Measurements from ENCODE around the gene PPP2R3B. TPM values are rescaled to one million over a fixed set of nuclear protein-coding genes. Genes with fewer than 3 reads are reported as not detected.

PPP2R3B gene
- total and polyA plus RNA-seq, 2 of the 13 experiments (the other 11 are each of a cell fraction or from before 2014, with no cell fraction given), result 17.0 to 21.4 TPM

GRCh38 chrX:331151-331824 is 55.4 kb downstream of the PPP2R3B start:
- in situ Hi-C loops (cut with HindIII; ENCODE audit: extremely low pct_ligation_motif_present, low pct_unique_long_range_greater_than_20kb) (no loop called here), intact Hi-C loops (cut with micrococcal nuclease; ENCODE audit: unreplicated experiment) (no loop called here)
- no peaks in the 10 kb centered on the region for H3K79me2 ChIP-seq (ENCODE audit: insufficient read depth, low read length)
- no peaks in the 10 kb centered on the region for H3K4me1 ChIP-seq (ENCODE audit: insufficient read depth, low read length)
- no TSS peak for BruUV-seq (replicated peaks)
- CTCF ChIA-PET (ENCODE audit: low intra/inter-chr PET ratio, low total read pairs), result no interaction called here
- peak overlapping the region; percentile 43 for H3K4me2 ChIP-seq (ENCODE audit: low read depth, low read length)
- peak overlapping the region in 1 of 3 experiments; percentile 16; a peak in 1 of 6 replicates for H3K4me3 ChIP-seq (replicated peaks in 1 of 3; ENCODE audit: insufficient read depth in 1 of 3, low read depth in 2 of 3, low read length in 3 of 3)
- DNase-seq (ENCODE audit: low spot score), result no peak
- no peaks in the 10 kb centered on the region for H3K36me3 ChIP-seq (replicated peaks in 1 of 2; ENCODE audit: control insufficient read depth in 1 of 2, insufficient read depth in 2 of 2, low read length in 2 of 2)
- no peak overlapping the region for H3K9ac ChIP-seq (ENCODE audit: insufficient read depth, low read depth, low read length)
- 48% methylated on average over 12 of the region's 51 CpGs for WGBS (ENCODE audit: low lambda C conversion rate)
- no peaks in the 10 kb centered on the region for H3K9me3 ChIP-seq (ENCODE audit: low read length)
- POLR2A ChIA-PET, result no interaction called here
- H3K27me3 ChIP-seq (ENCODE audit: control insufficient read depth in 1 of 2, insufficient read depth in 2 of 2, low read length in 2 of 2), result peaks cover 0 to 4% of the 10 kb centered on the region in 2 experiments; a peak in 1 of 5 replicates
- H3K27ac ChIP-seq (ENCODE audit: extremely low read length, insufficient read depth, low read length), result no peak overlapping the region
- no peak overlapping the region for H2AFZ ChIP-seq (ENCODE audit: low read length)
- no peaks in the 10 kb centered on the region for H4K20me1 ChIP-seq (ENCODE audit: insufficient read depth, low read length)
- FAIRE-seq, result no peak
- ATAC-seq, result peak; percentile 49
- TF ChIP-seq POLR2G (IDR thresholded peaks at IDR 0.05; ENCODE audit: low read depth, low read length) (0 out of 2 replicates have a peak, but pooled peaks have one; percentile 9), ZNF24 (IDR thresholded peaks at IDR 0.05) (no peak), MYC (CRISPR knock-in tag; IDR thresholded peaks at IDR 0.05; ENCODE audit: borderline replicate concordance) (peak; percentile 16; the same call in 1 of the 2 replicates), AGO1 (IDR thresholded peaks at IDR 0.05; ENCODE audit: low read depth, low read length, poor library complexity, severe bottlenecking) (peak; percentile 43), NFE2L2 (IDR thresholded peaks at IDR 0.05; ENCODE audit: low read length) (no peak), ZBTB46 (CRISPR knock-in tag; IDR thresholded peaks at IDR 0.05; ENCODE audit: borderline replicate concordance) (no peak), ZNF33B (CRISPR knock-in tag; IDR thresholded peaks at IDR 0.05) (no peak), ZNF777 (CRISPR knock-in tag; IDR thresholded peaks at IDR 0.05) (no peak), AGO2 (optimal IDR thresholded peaks at IDR 0.05; ENCODE audit: low read depth, low read length) (peak; percentile 79), KMT2A (CRISPR knock-in tag; IDR thresholded peaks at IDR 0.05) (no peak)
- TF ChIP-seq, protein P1, sequence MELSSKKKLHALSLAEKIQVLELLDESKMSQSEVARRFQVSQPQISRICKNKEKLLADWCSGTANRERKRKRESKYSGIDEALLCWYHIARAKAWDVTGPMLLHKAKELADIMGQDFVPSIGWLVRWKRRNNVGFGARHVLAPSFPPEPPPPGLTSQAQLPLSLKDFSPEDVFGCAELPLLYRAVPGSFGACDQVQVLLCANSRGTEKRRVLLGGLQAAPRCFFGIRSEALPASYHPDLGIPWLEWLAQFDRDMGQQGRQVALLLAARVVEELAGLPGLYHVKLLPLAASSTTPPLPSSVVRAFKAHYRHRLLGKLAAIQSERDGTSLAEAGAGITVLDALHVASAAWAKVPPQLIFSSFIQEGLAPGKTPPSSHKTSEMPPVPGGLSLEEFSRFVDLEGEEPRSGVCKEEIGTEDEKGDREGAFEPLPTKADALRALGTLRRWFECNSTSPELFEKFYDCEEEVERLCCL (CRISPR knock-in tag; IDR thresholded peaks at IDR 0.05; ENCODE audit: borderline replicate concordance), result no peak
- TF ChIP-seq, protein P2, sequence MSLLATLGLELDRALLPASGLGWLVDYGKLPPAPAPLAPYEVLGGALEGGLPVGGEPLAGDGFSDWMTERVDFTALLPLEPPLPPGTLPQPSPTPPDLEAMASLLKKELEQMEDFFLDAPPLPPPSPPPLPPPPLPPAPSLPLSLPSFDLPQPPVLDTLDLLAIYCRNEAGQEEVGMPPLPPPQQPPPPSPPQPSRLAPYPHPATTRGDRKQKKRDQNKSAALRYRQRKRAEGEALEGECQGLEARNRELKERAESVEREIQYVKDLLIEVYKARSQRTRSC (CRISPR knock-in tag; IDR thresholded peaks at IDR 0.05; ENCODE audit: low read depth), result no peak
- TF ChIP-seq, protein P3, sequence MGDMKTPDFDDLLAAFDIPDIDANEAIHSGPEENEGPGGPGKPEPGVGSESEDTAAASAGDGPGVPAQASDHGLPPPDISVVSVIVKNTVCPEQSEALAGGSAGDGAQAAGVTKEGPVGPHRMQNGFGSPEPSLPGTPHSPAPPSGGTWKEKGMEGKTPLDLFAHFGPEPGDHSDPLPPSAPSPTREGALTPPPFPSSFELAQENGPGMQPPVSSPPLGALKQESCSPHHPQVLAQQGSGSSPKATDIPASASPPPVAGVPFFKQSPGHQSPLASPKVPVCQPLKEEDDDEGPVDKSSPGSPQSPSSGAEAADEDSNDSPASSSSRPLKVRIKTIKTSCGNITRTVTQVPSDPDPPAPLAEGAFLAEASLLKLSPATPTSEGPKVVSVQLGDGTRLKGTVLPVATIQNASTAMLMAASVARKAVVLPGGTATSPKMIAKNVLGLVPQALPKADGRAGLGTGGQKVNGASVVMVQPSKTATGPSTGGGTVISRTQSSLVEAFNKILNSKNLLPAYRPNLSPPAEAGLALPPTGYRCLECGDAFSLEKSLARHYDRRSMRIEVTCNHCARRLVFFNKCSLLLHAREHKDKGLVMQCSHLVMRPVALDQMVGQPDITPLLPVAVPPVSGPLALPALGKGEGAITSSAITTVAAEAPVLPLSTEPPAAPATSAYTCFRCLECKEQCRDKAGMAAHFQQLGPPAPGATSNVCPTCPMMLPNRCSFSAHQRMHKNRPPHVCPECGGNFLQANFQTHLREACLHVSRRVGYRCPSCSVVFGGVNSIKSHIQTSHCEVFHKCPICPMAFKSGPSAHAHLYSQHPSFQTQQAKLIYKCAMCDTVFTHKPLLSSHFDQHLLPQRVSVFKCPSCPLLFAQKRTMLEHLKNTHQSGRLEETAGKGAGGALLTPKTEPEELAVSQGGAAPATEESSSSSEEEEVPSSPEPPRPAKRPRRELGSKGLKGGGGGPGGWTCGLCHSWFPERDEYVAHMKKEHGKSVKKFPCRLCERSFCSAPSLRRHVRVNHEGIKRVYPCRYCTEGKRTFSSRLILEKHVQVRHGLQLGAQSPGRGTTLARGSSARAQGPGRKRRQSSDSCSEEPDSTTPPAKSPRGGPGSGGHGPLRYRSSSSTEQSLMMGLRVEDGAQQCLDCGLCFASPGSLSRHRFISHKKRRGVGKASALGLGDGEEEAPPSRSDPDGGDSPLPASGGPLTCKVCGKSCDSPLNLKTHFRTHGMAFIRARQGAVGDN (CRISPR knock-in tag; IDR thresholded peaks at IDR 0.05), result peak; percentile 29; the same call in 1 of the 2 replicates
- TF ChIP-seq, protein P4, sequence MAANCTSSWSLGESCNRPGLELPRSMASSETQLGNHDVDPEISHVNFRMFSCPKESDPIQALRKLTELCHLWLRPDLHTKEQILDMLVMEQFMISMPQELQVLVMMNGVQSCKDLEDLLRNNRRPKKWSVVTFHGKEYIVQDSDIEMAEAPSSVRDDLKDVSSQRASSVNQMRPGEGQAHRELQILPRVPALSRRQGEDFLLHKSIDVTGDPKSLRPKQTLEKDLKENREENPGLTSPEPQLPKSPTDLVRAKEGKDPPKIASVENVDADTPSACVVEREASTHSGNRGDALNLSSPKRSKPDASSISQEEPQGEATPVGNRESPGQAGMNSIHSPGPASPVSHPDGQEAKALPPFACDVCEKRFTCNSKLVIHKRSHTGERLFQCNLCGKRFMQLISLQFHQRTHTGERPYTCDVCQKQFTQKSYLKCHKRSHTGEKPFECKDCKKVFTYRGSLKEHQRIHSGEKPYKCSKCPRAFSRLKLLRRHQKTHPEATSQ (CRISPR knock-in tag; IDR thresholded peaks at IDR 0.05; ENCODE audit: borderline replicate concordance), result no peak

All from HepG2 (cell line).